Endothelial cell of umbilical vein (primary cell): Measurements from ENCODE around the gene BACH2. TPM values are rescaled to one million over a fixed set of nuclear protein-coding genes. Genes with fewer than 3 reads are reported as not detected.

Experiments used
- BruUV-seq: library from RNA; stranded (reverse); fragments of 400-500 nt; replicated peaks from 2 replicates; lab custom pipeline; 2021; lab: Mats Ljungman, UMichigan
- CTCF ChIA-PET: fragments of 300-600, 350-600 bp; sonication (Branson Sonifier 250); formaldehyde crosslinking; loops from one replicate; lab custom pipeline; 2021; ENCODE audit warnings: antibody characterized with exemption, inconsistent platforms; lab: Charles Lee
- POLR2A ChIA-PET: fragments of 300-600, 350-600 bp; sonication (Branson Sonifier 250); formaldehyde crosslinking; loops from one replicate; lab custom pipeline; 2021; ENCODE audit warnings: antibody characterized with exemption, inconsistent platforms; lab: Charles Lee
- DNase-seq: peaks from one replicate; pipeline ENCODE4 v3.0.0-alpha.2; 2011; ENCODE audit warnings: low read depth, low spot score
- FAIRE-seq: peaks from 2 replicates; lab custom pipeline; 2011; peaks lifted over from hg19 to GRCh38; lab: Jason Lieb, UNC
- H2AFZ ChIP-seq: 2 replicates; pipeline ENCODE4 v1.6.0; 2012; ENCODE audit warnings: low read depth, low read length, control low read depth, inconsistent platforms
- H3K27ac ChIP-seq: 2 replicates; pipeline ENCODE4 v1.5.1; 2011; ENCODE audit warnings: low read depth, mild to moderate bottlenecking, control low read depth, low read length, moderate library complexity; ENCODE audit not compliant: insufficient read depth
- H3K27me3 ChIP-seq, 2 experiments: 2 replicates each; pipeline versions ENCODE4 v1.6.0 to v1.6.1; 2011; ENCODE audit warnings: low read length in 2 of 2, mixed read lengths in 1 of 2; ENCODE audit not compliant: control insufficient read depth in 2 of 2, insufficient read depth in 2 of 2
- H3K36me3 ChIP-seq, 2 experiments: 2 replicates in 1 of 2; 3 replicates in 1 of 2; pipeline ENCODE4 v1.5.1; 2011; ENCODE audit warnings: low read length in 2 of 2, mild to moderate bottlenecking in 1 of 2, moderate library complexity in 1 of 2; ENCODE audit not compliant: control insufficient read depth in 2 of 2, insufficient read depth in 2 of 2; ENCODE audit errors: extremely low read depth in 1 of 2
- H3K4me1 ChIP-seq: 3 replicates; pipeline ENCODE4 v1.5.1; 2011; ENCODE audit warnings: mild to moderate bottlenecking, low read length; ENCODE audit not compliant: control insufficient read depth, insufficient read depth; ENCODE audit errors: extremely low read depth
- H3K4me2 ChIP-seq: 2 replicates; pipeline ENCODE4 v1.6.1; 2011; ENCODE audit warnings: low read length, control low read depth, mixed read lengths; ENCODE audit not compliant: insufficient read depth
- H3K4me3 ChIP-seq, 3 experiments: fragments of 200-600 bp in 1 of 3; sonication (generic), shearing (Covaris generic) in 1 of 3; replicated peaks in 1 of 3; 2 replicates each; pipeline ENCODE4 v1.5.1; 2011 to 2016; ENCODE audit warnings: control low read depth in 3 of 3, low read length in 3 of 3, mild to moderate bottlenecking in 2 of 3, inconsistent platforms in 1 of 3, low read depth in 1 of 3, moderate library complexity in 1 of 3; ENCODE audit not compliant: insufficient read depth in 1 of 3
- H3K79me2 ChIP-seq: 2 replicates; pipeline ENCODE4 v1.6.0; 2012; ENCODE audit warnings: low read length, inconsistent platforms; ENCODE audit not compliant: control insufficient read depth, insufficient read depth
- H3K9ac ChIP-seq: replicated peaks from 2 replicates; pipeline ENCODE3; 2011; ENCODE audit warnings: low read length, control low read depth; ENCODE audit not compliant: insufficient read depth; ENCODE audit errors: extremely low read depth
- H3K9me1 ChIP-seq: replicated peaks from 3 replicates; pipeline ENCODE4 v1.6.0; 2011; ENCODE audit warnings: mild to moderate bottlenecking, low read length; ENCODE audit not compliant: control insufficient read depth, insufficient read depth; ENCODE audit errors: extremely low read depth
- H3K9me3 ChIP-seq: replicated peaks from 2 replicates; pipeline ENCODE4 v1.5.1; 2012; ENCODE audit warnings: low read length, inconsistent platforms; ENCODE audit not compliant: control insufficient read depth, insufficient read depth
- H4K20me1 ChIP-seq: replicated peaks from 2 replicates; pipeline ENCODE3; 2011; ENCODE audit warnings: mild to moderate bottlenecking, low read length; ENCODE audit not compliant: control insufficient read depth, insufficient read depth; ENCODE audit errors: extremely low read depth
- CTCF ChIP-seq, 2 donors: IDR thresholded peaks; 1 replicate in 1 of 2; 2 replicates in 1 of 2; pipeline ENCODE4 v1.5.1; 2011; ENCODE audit warnings: low read length in 2 of 2, mild to moderate bottlenecking in 2 of 2, moderate library complexity in 2 of 2, control low read depth in 1 of 2, inconsistent platforms in 1 of 2, low read depth in 1 of 2; ENCODE audit not compliant: insufficient read depth in 1 of 2; ENCODE audit errors: extremely low read depth in 1 of 2
- EZH2 ChIP-seq: IDR thresholded peaks from 2 replicates; pipeline ENCODE4 v1.6.1; 2012; ENCODE audit warnings: borderline replicate concordance, low read depth, mild to moderate bottlenecking, moderate library complexity, low read length, inconsistent platforms; ENCODE audit not compliant: severe bottlenecking
- FOS ChIP-seq: IDR thresholded peaks from 2 replicates; pipeline ENCODE4 v1.6.1; 2011; ENCODE audit warnings: mild to moderate bottlenecking, low read length, moderate library complexity, borderline replicate concordance; ENCODE audit not compliant: insufficient read depth
- GATA2 ChIP-seq: IDR thresholded peaks from 2 replicates; pipeline ENCODE4 v1.7.0; 2011; ENCODE audit warnings: low read depth, mild to moderate bottlenecking, moderate library complexity, mixed read lengths, low read length; ENCODE audit not compliant: insufficient read length, insufficient read depth
- JUN ChIP-seq: IDR thresholded peaks from 2 replicates; pipeline ENCODE4 v1.6.1; 2011; ENCODE audit warnings: borderline replicate concordance, low read depth; ENCODE audit not compliant: insufficient read length, insufficient read depth
- MAX ChIP-seq: IDR thresholded peaks from 2 replicates; pipeline ENCODE4 v1.6.1; 2011; ENCODE audit not compliant: insufficient read depth, insufficient read length
- MYC ChIP-seq: IDR thresholded peaks from one replicate; pipeline ENCODE4 v1.6.1; 2011; ENCODE audit warnings: mild to moderate bottlenecking, low read depth, low read length
- POLR2A ChIP-seq: IDR thresholded peaks from 2 replicates; pipeline ENCODE4 v1.6.1; 2012; ENCODE audit warnings: low read depth, mild to moderate bottlenecking, control low read depth, low read length
- POLR2AphosphoS5 ChIP-seq: IDR thresholded peaks from 2 replicates; pipeline ENCODE4 v1.6.1; 2012; ENCODE audit warnings: low read depth, mild to moderate bottlenecking, control low read depth, low read length, moderate library complexity; ENCODE audit not compliant: insufficient read depth
- dilution Hi-C: fragments of 300-500 bp; cut with MboI; formaldehyde crosslinking; loops from one replicate; pipeline ENCODE4 v1.15.0; 2019; ENCODE audit warnings: low sequenced_read_pairs; ENCODE audit not compliant: extremely low pct_ligation_motif_present
- intact Hi-C: fragments of 100-400 bp; cut with micrococcal nuclease; formaldehyde crosslinking; loops from one replicate; pipeline ENCODE4 v1.10.0; 2022
- polyA plus RNA-seq, 4 experiments: library from polyadenylated mRNA; depleted of rRNA in 3 of 4; stranded (reverse) in 3 of 4; unstranded in 1 of 4; fragments of >200 nt; gene quantifications; 2 replicates each; pipeline versions ENCODE4 v1.2.1 to v1.2.3, GENCODE V29; 2011 to 2012; ENCODE audit warnings: missing spikeins in 1 of 4
- total RNA-seq: library from RNA; stranded (reverse); gene quantifications from 2 replicates; pipeline ENCODE4 v1.2.3, GENCODE V29; 2021

BACH2 gene
- total and polyA plus RNA-seq, 2 donors (not counting 3 experiments of a cell fraction or from before 2014, with no cell fraction given), result 1.7 to 5.6 TPM

- Histone ChIP-seq H3K9me3 (no peaks in the 10 kb centered on the region), H3K27me3 (peaks cover 0 to 9% of the 10 kb centered on the region in 2 experiments), H3K9me1 (no peaks in the 10 kb centered on the region), H2AFZ (no peak overlapping the region), H3K4me3 (no peak overlapping the region), H3K9ac (no peak overlapping the region), H3K4me1 (no peaks in the 10 kb centered on the region), H3K79me2 (no peaks in the 10 kb centered on the region), H4K20me1 (no peaks in the 10 kb centered on the region), H3K27ac (no peak overlapping the region), H3K4me2 (no peak overlapping the region), H3K36me3 (no peaks in the 10 kb centered on the region)
- TF ChIP-seq FOS, result no peak
- TF ChIP-seq GATA2, result no peak
- no peak for TF ChIP-seq POLR2A
- TF ChIP-seq CTCF (IDR thresholded peaks at IDR 0.05; ENCODE audit: extremely low read depth in 1 of 2, insufficient read depth in 1 of 2, low read depth in 1 of 2, low read length in 2 of 2), result no peak
- TF ChIP-seq MYC, result no peak
- TF ChIP-seq POLR2AphosphoS5, result no peak
- TF ChIP-seq EZH2, result no peak
- TF ChIP-seq JUN, result no peak
- no peak for TF ChIP-seq MAX
- ChIA-PET CTCF (interaction anchor here (0.5 kb wide), 1 partner anchor 47 kb away, joined by 4 read pairs; no protein-coding TSS in a partner anchor), POLR2A (interaction anchor here (0.5 kb wide), 1 partner anchor 252 kb away, joined by 5 read pairs; no protein-coding TSS in a partner anchor)
- BruUV-seq, result no TSS peak
- intact Hi-C loops, result no loop called here
- DNase-seq (no peak), FAIRE-seq (no peak)
- dilution Hi-C loops, result no loop called here
Measured at GRCh38 chr6:89966913-89967312, 329.7 kb downstream of the BACH2 start.
